NCI-H2107 (cell line): ENCODE results near the gene NEDD4L.
A peak's percentile ranks its signal among the peaks of the same experiment; 100 is the strongest.

Experiments
- DNase-seq: peaks from one replicate; lab custom pipeline; 2025; lab: John Stamatoyannopoulos, UW

The NEDD4L gene

GRCh38 chr18:58118536-58118935 lies 74.5 kb downstream of the NEDD4L start:
- DNase-seq: no peak

DNA sequence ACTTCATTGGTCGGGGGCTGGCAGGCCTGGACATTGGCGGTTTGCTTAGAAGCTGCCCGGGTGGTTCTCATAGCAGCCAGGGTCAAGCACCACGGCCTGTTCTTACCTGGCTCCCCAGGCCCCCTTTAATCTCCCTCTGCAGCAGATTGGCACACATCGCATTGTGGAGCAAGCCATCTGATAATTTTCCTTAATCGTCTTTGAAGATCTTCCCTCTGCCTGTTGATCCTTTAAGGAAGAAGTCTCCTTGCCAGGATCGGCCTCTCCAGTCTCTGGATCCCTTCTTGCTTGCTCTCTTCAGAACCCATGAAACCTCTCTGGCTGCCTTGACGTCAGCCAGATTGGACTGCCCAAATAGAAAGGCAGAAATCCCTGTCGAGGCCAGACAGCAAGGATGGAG lies 75.8 kb downstream of the NEDD4L start:
- no peak for DNase-seq

- no peak for DNase-seq
Observed at GRCh38 chr18:58124475-58124874, 80.4 kb downstream of the NEDD4L start.

DNA sequence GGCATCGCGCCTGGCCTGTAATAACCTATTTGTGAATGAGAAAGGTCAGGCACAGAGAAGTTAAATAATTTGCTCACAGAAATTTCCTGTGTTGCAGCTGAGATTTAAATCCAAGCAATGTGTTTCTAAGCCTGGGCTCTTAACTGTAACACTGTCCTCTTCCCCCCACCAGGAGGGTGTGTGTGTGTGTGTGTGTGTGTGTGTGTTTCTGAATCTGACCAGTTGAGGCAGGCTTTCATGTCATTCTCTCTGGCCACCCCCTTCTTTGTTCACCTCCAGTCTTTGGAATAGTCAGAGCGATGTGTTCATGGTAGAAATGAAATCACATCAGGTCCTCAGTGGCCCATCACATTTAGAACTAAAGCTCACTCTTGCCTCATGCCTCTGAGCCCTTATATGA lies 81.2 kb downstream of the NEDD4L start:
- DNase-seq: no peak

- DNase-seq: peak; percentile 19
Observed at GRCh38 chr18:58125756-58126155, 81.7 kb downstream of the NEDD4L start.

- no peak for DNase-seq
Observed at GRCh38 chr18:58128381-58129374, 84.7 kb downstream of the NEDD4L start.

DNA sequence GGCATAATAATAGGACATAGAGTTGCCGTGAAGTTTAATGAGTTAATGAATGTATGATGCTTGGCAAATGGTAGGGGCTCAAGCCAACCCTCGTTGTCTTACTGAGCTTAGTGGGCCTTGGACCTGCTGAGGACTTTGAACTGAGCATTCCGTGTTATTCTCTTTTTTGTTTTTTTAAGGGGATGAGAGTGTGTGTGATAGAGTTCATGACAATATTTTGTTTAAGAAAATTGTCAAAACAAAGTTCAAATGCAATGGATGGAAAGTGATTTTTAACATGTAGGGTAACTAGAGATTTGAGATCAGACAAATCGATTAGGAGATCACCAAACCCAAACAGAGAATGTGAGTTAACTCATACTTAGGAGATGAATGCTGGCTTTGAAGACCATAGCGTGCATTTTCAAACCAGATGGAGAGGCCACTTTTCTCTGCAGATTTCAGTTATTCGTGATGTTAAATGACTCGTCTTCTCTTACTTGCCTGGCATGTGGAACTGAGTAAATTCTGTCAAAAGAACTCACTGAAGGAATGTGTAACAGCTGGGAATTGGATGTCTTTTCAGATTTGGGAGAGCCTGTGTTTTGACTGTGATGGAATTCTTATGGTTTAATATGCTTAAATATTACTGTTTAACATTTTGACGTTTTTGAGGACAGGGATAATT lies 88.7 kb downstream of the NEDD4L start:
- no peak for DNase-seq

DNA sequence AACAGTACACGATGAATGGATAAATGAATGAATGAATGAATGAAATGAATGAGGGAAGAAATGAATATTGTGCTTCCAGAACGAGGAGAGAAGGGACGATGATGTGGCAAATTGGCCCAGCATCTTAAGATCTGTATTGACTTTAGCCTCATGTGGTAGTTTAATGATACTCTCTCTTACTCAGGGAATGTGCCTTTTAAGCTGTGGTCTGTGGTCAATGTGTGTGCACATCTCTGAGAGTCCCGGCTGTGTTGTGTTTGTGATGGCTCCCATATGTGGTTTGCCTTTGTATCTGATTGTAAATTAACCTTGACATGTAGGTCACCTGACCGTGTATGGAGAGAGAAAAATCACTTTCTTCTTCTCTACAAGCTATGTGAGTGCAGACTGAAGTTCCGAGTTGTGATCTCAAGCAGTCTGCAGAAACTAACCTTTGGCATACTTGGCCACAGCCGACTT lies 91.2 kb downstream of the NEDD4L start:
- DNase-seq: no peak

- peak; percentile 25 for DNase-seq
Observed at GRCh38 chr18:58135701-58136331, 91.8 kb downstream of the NEDD4L start.

- DNase-seq: no peak
Observed at GRCh38 chr18:58136879-58137278, 92.9 kb downstream of the NEDD4L start.

DNA sequence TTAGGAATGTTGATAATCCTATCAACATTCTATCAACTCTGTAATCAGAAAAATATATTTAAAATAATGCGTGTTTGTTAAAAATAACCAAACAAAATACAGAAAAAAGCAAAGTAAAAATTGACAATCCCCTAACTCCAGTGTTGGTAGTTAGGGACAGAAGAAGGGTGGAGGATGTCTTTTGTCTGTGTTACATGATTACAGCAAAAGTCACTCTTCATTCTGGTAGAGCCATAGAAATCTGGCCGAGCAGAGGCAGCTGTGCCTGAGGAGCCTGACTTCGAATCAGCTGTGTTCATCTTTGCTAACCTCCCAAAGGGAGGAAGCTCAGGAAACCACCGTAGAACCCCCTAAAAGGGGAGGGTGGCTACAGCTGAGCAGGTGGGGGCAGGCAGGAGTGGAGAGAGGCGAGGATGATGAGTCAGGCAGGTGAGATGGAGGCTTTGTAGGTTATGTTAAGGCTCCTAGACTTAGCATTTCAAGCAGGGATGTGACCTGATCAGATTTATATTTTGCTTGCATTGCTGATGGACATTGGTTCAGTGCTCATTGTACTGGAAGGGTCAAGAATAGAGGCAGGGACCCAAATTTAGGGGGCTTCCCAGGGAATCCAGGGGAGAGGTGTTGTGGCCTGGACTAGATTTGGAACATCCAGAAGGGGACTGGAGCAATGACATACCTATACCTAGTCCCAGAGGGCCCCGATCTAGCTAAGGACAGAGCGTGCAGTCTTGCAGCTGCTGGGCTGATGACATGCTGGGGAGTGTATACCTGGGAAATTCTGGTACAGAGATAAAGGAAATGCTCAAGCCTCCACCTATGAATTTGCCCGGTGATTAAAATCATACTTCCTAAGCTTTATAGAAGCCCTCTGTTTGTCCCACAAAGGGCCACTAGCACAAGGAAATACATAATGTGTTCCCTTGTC lies 95.7 kb downstream of the NEDD4L start:
- no peak for DNase-seq

DNA sequence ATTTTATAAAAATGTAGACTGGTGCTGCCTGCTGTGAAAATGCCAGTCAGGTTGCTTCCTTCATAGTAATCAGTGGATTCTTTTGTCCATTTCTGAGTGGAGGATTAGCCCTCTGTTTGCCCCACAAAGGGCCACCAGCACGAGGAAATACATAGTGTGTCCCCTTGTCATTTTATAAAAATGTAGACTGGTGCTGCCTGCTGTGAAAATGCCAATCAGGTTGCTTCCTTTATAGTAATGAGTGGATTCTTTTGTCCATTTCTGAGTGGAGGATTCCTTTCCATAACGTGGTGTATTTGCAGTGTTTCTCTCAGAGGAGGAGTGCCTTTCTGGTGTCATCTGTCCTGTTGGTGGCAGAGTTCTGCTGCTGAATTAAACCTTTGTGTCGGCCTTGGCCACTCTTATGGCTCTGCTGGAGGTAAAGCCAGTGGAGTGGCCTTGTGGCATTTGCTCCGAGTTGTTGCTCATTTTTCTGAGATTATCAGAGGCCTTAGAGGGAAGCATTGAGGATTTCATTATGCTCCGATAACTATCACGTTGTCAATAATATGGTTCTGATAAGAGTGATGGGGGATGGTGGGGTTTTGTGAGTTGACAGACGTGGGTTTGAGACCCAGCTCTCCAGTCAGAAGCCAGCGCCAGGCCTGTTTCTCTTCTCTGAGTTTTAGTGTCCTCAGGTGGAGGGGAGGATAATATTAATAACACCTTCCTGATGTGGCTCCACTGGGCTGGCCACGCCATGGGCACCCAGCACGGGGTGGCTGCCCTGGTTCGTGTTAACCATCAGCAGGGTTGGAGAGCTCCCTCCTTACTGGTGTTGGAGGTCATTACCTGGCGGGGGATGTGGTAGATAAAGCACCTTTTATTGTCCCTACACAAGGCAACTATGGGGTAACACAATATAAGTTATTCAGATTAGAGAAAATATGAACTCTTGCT lies 96.6 kb downstream of the NEDD4L start:
- no peak for DNase-seq

DNA sequence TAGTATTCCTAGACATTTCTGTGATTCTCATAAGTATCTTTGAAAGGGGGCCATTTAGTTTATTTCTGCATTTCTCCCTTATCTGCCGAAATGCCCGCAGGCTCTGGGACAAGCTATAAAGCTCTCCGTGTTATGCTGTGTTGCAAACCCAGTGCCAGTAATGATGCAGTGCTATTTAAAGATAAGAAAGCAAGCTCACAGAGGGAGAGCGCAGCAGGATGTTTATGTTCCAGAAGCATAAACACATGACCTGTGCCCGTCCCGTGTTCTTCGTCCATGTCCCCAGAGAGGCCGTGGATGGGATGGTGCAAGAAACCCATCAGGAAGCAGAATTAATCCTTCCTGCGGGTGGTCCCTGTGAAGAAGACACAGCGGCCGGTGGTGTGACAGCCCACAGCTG lies 99.4 kb downstream of the NEDD4L start:
- no peak for DNase-seq

- no peak for DNase-seq
Observed at GRCh38 chr18:58144106-58144505, 100.1 kb downstream of the NEDD4L start.

- DNase-seq: no peak
Observed at GRCh38 chr18:58144671-58145285, 100.8 kb downstream of the NEDD4L start.

- no peak for DNase-seq
Observed at GRCh38 chr18:58146099-58146498, 102.1 kb downstream of the NEDD4L start.

- DNase-seq: no peak
Observed at GRCh38 chr18:58148954-58149471, 105.0 kb downstream of the NEDD4L start.

- no peak for DNase-seq
Observed at GRCh38 chr18:58150772-58151171, 106.7 kb downstream of the NEDD4L start.

DNA sequence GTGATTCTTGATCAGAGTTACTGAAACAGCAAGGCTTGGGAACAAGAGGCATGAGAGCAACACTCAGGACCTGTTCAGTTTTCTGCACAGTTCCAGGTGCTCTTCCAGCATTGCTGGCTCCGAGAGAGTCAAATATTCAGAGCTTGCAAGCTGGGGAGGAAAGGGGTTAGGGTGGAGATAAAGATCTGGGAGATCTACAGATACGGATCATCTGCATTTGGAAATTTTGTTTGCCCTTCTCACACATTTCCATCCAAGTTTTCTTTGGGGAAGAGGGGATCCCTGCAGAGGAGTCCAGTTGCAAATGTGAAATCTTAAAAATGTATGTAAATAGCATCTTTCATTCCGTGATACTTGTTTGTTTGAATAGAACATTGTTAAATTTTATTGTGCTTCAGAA lies 108.2 kb downstream of the NEDD4L start:
- no peak for DNase-seq

DNA sequence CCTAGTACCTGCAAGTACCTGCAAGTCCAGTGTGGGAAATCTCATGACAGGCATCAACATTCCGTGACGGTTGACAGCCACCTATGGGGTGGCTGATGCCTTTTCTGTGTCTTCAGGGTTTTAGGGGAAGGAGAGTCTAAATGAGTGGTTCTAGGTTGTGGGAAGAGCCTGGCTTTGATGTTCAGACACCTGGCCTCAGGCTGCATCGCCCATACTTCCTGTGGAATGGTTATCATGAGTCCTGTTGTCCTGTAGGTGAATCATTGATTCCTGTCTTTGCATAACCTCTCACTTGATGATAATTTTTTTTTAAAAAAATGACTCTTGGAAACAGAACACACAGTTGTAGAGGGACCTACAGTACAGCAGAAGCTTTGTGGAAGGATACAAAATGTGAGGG lies 108.9 kb downstream of the NEDD4L start:
- no peak for DNase-seq
